GM18519 (cell line): ENCODE measurements around the gene CIB4.

Experiments
- ATAC-seq: cut with Tn5 transposase; IDR thresholded peaks from one replicate; pipeline ENCODE4 v1.9.1; 2021; ENCODE audit warnings: mild to moderate bottlenecking, moderate library complexity; ENCODE audit not compliant: unreplicated experiment, low FRiP score

The CIB4 gene

DNA sequence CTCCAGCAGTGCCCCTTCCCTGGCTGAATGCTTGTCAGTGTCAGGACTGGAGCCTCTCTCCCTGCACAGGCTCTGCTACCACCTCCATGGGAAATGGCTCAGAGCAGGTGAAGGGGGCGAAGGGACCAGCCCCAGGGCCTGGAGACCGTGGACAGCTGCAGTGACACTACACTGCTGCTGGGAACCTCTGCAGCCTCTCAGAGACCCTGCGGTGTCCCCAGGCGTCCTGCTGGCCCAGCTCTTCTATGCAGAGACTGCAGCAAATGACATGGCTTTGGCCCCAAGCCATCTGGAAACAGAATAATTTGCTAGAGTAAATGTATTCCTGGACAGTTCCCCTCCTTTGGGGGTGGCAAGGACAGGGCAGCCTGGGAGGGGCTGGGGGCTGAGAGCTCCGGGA is 53.2 kb downstream of the CIB4 start:
- no peak for ATAC-seq

DNA sequence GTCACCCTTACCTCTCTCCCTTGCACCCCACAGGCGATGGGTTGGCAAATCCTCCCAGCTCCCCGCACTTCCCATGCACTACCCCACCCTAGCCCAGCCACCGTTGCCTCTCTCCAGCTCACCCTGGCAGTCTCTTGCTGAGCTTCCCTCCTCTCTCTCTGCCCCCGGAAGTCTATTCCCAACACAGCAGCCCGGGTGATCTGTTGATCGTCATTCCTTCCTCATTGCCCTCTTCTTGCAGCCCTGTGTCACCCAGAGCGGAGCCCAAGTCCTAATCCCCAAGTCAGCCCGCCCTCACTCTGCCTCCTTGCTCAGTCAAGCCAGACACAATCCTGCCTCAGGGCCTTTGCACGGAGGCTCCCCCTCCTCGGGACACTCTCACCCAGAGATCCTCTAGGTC is 55.2 kb downstream of the CIB4 start:
- ATAC-seq, result no peak

DNA sequence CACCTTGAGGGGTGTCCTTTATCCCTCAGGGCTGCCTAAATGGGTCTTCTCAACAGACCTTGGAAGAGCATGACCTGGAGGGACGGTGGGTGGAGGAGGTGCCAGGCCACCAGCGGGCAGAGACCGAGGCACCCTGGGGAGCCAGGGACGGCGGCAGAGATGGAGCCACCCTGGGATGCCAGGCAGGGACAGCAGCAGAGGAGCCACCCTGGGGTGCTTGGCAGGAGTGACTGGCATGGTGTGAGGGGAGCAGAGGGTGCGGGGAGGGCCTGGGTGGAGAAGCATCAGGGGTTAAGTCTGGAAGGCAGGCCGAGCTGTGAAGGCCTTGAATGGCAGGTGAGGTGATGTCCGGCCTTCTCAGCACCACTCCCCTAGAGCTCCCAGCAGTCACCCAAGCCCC is 56.1 kb downstream of the CIB4 start:
- no peak for ATAC-seq

DNA sequence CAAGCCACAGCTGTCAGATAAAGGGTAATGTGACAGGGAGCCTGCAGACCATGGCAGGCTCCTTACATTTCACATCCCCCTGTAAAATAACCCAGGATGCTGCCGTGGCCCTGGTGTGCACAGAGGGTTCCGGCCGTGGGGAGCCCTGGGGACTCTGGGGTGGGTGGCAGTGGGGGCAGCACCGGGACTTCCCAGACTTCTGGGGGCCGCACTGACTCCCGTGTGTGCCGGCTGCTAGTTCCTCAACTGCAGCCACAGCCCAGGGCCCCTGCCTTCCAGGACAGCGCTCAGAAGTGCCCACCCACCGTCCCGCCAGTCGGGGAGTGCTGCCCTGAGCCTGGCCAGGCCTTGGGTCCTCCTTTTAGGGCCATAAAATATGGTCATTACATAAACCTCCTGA is 56.5 kb downstream of the CIB4 start:
- ATAC-seq, result no peak

DNA sequence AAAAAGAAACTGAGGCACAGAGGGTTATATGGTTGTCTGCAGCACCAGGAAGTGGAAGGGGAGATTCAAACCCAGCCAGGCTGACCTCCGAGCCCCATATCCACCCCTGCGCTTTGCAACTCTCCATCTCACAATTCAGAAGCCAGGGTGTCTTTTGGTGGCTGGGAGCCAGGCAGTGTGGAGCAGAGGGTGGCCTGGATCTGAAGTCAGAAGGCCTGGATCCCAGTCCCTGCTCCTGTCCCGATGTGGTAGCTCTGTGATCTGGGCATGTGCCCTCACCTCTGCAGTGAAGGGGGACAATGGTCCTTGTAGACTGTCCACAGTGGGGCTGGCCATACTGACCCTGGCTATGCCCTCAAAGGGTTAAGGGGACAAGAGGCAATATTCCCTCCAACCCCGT is 57.0 kb downstream of the CIB4 start:
- no peak for ATAC-seq

DNA sequence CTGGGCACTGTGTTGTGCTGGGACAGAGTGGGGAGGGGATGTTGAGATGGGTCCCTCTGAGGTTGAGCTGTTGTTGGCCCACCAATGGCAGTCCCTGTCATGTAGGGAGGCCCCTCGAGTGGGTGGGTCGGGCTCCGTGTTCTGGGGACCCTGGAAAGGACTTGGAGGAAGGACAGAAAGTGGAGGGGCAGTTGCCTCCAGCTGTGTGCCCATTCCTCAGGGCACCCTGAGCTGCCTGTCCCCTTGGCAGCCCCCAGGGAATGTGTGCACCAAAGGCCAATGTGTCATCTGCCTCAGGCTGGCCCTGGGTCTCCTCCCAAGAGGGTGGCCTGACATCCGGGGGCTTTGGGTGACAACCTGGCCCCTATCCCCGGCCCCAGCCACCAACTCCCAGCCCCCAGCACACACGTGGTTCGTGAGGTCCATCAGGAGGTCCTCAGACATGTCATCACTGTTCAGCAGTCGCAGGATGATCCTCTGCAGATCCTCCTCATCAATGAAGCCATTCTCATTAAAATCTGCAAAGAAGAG is 57.7 kb downstream of the CIB4 start:
- no peak for ATAC-seq

DNA sequence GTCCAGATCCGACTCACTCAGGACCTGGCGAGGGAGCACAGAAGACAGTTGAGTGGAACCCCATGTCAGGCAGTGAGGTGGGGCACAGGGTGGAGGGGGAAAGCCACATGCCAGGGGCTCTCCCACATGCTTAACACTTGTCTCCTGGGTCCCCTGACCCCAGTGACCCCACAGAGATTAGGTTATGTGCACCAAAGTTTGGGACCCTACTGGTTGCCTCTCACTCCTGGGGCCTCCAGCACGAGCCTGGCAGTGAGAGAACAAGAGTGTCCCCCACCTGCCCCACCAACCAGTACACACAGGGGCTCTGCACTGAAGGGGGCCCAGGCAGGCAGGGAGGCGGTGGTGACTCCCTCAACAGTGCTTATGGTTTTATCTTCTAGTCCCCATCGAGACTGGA is 58.3 kb downstream of the CIB4 start:
- ATAC-seq, result no peak

DNA sequence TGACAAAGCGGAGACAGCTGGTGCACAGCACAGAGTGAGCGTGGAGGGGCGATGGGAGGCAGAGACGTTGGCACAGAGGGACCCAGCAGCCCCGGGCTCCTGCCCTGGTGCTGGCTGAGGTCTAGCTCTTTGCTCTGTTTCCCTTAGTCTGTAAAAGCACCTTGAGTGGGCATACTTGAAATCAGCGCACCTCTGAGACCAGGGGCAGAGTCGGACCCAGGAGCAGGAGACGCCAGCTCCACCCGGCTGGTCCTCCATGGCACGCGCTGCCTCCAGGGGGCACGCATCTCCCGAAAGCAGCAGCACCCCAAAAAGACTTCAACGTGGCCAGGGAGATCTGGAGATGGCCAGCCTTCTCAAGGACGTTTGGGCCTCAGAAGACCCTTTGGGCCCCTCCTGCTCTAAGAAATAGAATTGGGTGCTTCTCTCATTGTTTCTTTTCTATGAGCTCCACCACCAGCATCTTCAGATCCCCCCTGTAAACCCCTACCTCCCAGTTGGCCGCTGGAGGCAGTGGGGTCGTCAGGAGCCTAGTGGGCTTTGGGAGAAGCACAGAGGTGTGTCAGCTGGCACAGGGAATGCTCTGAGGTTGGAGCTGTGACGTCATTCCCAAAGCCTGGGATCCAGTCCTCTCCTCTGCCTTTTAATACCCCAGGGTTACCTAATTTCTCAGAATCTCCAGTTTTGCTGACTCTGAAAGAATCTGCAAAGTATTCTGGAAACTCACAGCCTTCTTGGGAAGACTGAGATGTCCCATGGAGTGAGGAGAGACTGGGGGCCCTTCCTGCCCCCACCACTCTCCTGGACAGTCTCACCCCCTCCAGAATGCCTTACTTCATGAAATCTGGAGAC is 58.9 kb downstream of the CIB4 start:
- ATAC-seq, result no peak

DNA sequence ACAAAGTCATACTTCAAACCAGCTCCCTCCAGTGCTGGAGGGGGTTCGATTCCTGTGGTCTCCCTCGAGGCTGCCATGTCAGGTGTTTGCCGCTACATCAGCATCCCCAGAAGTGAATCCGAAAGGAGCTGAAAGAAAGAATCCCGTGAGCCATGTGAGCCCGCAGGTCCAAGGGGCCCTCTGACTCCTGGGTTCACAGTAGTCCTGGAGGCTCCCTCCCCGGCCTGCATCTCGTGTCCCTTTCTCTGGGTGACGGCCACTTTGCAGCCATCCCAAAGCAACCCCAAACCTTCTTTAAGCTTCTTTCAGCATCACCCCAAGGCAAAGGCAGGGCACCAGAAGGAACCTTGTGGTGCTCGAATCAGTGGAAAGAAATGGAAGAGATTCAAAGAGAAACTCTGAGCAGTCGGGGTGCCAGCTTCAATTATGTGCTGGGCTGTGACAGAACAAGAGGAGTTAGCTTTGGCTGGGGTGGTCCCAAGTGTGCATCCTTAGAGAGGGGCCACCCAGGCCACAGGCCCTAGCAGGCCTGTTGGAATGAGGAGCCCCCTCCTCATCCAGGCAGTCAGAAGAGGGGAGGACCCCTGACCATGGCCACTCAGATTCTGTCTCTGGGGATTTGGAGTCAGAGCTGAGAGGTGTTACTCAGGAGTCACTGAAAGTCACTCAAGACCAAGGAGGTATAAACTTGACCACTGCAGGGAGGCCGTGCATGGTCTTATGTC is 59.7 kb downstream of the CIB4 start:
- no peak for ATAC-seq

DNA sequence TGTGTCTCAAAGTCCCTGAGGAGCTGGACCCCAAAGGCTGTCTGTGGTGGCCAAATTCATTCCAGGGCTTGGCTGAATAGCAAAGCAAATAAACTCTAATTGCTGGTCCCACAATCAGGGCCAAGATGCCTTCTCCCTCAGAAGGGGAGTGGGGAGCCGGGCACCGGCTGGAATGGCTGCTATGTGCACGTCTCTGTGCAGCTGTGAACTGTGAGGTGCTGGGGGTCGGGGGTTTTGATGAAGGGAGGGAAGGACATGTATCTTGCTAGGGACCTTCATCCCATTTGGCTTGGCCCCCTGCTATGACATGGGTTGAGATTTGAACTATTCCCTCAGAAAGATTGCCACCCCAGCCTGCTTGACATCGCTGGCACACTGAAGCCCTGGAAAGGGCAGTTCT is 60.4 kb downstream of the CIB4 start:
- no peak for ATAC-seq

DNA sequence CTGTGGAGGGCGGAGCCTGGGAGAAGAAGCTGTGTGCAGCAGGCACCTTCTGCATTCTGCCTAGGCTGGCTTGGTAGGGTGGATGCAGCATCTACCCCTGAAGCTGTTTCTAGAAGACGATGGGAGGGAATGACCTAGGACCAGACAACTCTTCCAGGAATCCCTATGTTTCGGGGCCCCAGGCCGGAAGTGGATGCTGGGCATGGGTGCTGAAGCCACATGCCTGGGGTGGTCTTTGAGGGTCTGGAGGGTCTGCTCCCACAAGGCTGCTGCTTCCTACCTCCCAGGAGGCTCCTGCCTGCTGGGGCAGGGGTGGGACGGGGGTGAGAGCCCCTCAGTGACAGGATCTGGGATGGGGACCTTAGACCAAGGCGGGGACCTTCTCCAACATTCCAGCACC is 61.0 kb downstream of the CIB4 start:
- no peak for ATAC-seq

DNA sequence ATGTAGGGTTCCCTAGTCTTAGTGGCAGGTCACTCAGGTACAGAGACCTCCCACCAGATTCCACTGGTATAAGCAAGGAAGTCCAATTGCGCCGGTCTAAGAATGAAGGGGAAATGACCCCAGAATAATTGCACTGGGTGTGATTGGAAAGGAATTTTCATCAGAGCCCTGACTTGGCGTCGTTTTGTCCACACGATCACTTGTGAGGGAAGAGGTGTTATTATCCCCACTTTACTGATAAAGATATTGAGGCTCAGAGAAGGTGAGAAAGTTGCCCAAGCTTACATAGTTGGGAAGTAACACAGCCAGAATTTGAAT is 61.5 kb downstream of the CIB4 start:
- no peak for ATAC-seq

DNA sequence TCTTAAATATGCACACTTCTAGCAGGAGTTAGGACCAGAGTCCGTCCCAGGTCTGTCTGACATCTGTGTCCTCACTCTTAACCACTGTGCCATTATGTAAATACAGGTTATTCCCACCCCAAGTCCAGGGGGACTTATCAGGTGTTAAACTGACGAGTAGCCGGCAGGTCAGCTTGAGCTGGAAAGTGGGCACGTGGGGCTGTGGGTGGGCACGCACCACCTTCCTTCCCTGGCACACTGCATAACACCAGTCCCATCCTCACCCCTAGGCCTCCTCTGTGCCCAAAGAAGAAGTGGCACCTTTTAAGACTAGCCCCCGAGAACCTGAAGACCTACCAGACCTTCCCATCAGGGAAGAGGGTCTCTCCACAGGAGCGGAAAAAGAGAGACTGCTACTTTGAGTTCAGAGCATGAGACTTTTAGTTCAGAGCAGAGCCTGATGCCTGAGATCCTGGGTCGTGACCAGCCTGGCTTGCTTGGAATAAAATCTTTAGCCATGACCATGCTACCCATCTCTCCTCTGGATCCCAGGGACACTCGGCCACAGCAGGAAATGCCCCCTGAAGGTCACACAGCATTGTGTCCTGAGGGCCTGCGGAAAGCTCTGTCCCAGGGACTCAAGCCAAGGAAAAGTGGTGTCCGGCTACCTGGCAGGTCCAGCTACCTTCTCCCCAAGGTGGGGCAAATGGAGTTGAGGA is 62.0 kb downstream of the CIB4 start:
- ATAC-seq, result no peak

DNA sequence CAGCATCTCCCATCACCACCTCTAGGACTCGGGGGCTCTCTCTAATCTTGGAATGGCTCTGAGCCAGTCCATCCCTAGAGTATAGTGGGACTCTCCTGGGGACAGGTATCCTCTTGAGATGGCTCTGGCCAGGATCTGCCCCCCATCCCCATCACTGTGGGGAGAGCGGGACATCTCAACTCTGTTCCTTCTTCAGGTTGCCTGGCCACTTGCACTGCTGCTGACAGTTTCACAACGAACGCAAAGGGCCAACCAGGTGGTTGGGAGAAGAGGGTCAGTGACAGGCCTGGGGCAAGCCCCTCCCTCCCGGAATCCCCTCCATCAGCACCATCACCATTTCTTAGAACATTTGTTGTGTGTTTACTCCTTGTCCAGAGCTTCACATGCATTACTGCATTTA is 62.6 kb downstream of the CIB4 start:
- no peak for ATAC-seq

DNA sequence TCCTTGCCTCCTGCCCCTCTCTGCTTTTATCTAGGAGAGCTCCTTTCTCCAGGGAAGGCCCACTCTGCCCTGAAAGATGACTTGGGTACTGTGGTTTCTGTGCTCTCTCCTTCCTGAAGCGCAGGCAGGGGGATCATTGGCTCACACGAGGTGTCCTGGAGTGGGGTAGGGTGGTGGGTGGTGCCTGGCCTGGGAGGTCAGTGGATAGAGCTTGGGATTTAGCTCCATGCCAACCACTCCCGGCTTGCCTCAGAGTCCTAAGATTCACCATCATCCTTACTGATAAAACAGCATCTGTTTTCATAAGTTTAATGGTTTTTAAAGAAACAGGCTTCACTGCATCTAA is 63.1 kb downstream of the CIB4 start:
- no peak for ATAC-seq

DNA sequence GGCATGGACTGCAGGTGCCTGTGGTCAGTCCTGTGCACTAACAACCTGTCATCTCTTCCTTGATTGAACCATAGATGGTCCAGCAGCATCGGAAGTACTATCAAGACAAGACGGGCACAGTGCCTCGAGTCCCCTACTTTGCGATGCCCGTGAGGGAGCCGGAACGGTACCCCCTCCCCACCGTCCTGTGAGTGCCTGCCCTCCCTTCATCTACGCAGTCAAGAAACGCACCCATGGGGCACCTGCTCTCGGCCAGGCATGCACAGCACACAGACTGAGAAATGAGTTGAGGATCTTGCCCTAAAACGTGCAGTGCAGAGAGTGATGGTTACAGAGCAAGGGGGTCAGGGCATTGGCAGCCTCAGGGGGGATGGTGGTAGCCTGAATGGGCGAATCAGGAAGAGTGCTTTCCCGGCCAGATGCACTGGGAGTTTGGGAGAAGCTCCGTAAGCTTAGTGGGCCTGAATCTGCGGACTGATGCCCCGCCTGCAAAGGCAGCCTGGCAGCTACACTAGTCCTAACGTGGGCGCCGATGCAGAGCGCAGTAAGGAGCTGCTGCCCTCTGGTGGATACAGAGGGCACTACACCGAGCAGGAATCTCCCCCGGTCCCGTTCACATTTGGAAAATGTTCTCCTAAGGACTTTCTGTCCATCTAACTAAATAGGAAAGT is 63.6 kb downstream of the CIB4 start:
- ATAC-seq, result no peak

DNA sequence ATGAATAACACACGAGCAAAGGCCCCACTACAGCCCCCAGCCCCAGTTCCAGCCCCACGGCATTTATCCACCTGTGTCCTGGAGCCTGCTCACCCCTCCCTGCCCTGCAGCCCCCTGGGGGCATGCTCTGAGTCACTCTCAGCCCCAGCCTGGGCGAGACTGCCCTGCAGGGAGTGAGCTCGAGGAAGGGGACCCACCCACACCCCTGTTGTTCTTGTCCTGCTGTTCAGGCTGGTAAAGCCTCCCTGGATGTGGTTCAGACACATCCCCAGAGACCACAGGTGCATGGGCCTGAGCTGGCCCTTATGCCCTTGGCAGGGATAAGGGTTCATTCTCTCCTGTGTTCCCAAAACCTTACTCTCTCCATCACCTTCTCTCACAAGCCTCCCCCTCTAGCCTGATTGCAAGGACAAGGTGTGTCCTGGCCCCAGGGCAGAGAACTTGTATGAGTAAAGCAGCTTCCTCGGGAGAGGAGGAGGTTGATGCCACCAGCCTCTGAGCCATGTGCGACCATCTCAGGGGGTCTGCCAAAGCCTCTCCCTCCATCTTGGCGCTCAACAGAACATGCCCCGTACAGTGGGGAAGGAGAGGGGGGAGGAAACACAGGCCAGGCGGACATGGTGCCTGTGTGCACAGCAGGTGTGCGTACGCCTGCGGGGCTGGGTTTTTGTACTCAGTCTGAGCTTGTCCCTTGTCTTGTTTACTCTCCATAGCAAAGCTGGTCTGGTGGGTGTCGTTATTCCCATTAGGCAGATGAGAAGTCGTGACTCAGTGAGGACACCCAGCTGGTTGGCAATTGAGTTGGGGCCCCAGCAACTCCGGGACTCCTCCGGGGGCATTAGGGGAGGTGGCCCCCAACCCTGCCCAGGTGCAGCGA is 64.4 kb downstream of the CIB4 start:
- ATAC-seq, result no peak

DNA sequence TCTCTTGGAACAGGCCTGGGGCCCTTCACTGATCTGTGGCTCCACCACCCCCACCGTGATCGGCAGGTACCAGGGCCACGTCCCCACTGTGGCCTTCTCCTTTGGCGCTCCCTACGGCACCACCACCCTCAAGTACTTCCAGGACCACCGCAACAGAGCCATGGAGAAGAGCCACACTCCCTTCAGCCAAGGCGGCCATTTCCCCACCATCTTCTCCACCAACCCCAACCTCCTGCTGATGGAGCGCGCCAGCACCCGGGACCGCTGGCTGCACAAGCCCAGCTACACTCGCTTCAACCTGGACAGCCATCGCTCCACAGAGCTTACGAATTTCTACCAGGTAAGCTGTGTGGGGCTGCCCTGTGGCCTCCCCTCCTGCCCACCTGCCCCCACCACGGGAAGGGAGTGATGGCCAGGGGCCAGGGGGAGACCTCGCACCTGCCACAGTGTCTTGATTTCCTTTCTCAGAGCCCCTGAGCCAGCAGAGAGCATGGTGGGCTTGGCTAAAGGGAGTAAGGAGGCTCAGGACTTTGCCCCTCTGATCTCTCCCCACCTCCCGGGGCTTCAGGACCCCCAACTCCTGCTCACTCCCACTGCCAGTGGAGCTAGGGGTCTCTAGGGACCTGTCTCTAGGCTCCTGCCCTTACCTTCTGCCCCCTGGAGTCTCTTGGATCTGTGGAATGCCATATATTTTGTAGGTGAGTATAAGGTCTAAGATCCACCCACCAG is 65.2 kb downstream of the CIB4 start:
- no peak for ATAC-seq

DNA sequence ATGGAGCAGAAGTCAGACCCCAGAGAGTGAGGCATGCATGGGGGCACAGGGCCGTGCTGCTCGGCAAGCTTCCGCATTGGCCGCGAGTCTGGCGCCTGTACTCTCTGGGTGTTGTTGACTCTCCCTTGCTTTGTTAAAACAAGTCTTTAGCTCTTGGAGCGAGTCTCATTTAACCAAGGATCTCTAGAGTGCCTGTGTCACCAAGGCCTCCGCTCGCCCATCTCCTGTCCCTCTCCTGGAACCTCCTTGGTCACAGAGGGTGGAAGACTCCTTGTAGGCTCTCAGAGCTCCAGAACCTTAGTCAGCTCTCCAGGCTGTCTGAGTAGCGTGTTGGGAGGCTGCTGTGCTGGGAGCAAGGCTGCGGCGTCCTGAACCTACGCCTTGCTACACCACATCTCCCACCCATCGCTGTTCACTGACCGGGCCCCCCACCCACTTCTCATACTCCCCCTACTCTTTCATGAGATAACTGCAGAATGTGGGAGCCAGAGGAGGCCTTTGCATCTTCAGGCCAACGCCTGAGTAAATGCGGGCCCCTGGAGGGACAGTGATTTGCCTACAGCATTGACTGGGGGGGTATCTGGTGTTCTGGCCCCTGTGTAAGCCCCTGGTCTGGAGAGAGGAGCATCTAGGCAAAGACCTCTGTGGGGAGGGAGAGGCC is 66.1 kb downstream of the CIB4 start:
- ATAC-seq, result no peak
